ENCODE results near the gene C6orf132. TPM values are rescaled to one million over a fixed set of nuclear protein-coding genes. Genes with fewer than 3 reads are reported as not detected.

C6orf132 gene
- total and polyA plus RNA-seq, 2 donors from 2014 or later, result 5.6 to 42.7 TPM

- Histone ChIP-seq H3K9me3 (ENCODE audit: control insufficient read depth in 2 of 3, insufficient read depth in 1 of 3, low read length in 3 of 3) (no peaks in the 10 kb centered on the region), H3K27ac (ENCODE audit: low read depth in 2 of 2, low read length in 2 of 2) (no peak overlapping the region), H3K27me3 (ENCODE audit: control insufficient read depth, insufficient read depth, low read length) (no peaks in the 10 kb centered on the region), H3K36me3 (ENCODE audit: control insufficient read depth in 2 of 3, insufficient read depth in 3 of 3, low read length in 3 of 3) (no peaks in the 10 kb centered on the region), H3K4me1 (ENCODE audit: control insufficient read depth in 2 of 3, insufficient read depth in 2 of 3, low read depth in 1 of 3, low read length in 3 of 3) (peaks cover 0 to 8% (median 5%) of the 10 kb centered on the region in 3 donors), H3K4me3 (ENCODE audit: low read length in 3 of 3) (no peak overlapping the region), H3K9ac (ENCODE audit: low read length in 3 of 3) (no peak overlapping the region)
- no peak for TF ChIP-seq CTCF (IDR thresholded peaks at IDR 0.05; ENCODE audit: borderline replicate concordance, extremely low read depth, insufficient read depth)
- FAIRE-seq, result no peak
- intact Hi-C loops (cut with DNase I), result no loop called here
- no peak for DNase-seq
Observed at GRCh38 chr6:42112351-42112750, 30.1 kb downstream of the C6orf132 start.

- no peak for DNase-seq
Observed at GRCh38 chr6:42110683-42111082, 31.7 kb downstream of the C6orf132 start.

GRCh38 chr6:42108071-42108470, 34.3 kb downstream of the C6orf132 start:
- Histone ChIP-seq H3K4me3 (ENCODE audit: low read length in 3 of 3) (no peak overlapping the region), H3K9ac (ENCODE audit: low read length in 3 of 3) (no peak overlapping the region), H3K4me1 (ENCODE audit: control insufficient read depth in 2 of 3, insufficient read depth in 2 of 3, low read depth in 1 of 3, low read length in 3 of 3) (peaks cover 0 to 2% (median 0%) of the 10 kb centered on the region in 3 donors), H3K27ac (ENCODE audit: low read depth in 2 of 2, low read length in 2 of 2) (no peak overlapping the region), H3K9me3 (ENCODE audit: control insufficient read depth in 2 of 3, insufficient read depth in 1 of 3, low read length in 3 of 3) (no peaks in the 10 kb centered on the region), H3K36me3 (ENCODE audit: control insufficient read depth in 2 of 3, insufficient read depth in 3 of 3, low read length in 3 of 3) (no peaks in the 10 kb centered on the region), H3K27me3 (ENCODE audit: control insufficient read depth, insufficient read depth, low read length) (no peaks in the 10 kb centered on the region)
- TF ChIP-seq CTCF (IDR thresholded peaks at IDR 0.05; ENCODE audit: borderline replicate concordance, extremely low read depth, insufficient read depth), result no peak
- FAIRE-seq, result no peak
- intact Hi-C loops (cut with DNase I), result no loop called here
- no peak for DNase-seq

More at GRCh38 chr6:42110683-42111082, 31.7 kb downstream of the C6orf132 start:
- no peaks in the 10 kb centered on the region for H3K27me3 ChIP-seq (ENCODE audit: control insufficient read depth, insufficient read depth, low read length)
- no peak overlapping the region for H3K4me3 ChIP-seq (ENCODE audit: low read length in 3 of 3)
- H3K9ac ChIP-seq (ENCODE audit: low read length in 3 of 3), result no peak overlapping the region
- FAIRE-seq, result no peak
- intact Hi-C loops (cut with DNase I), result no loop called here
- H3K4me1 ChIP-seq (ENCODE audit: control insufficient read depth in 2 of 3, insufficient read depth in 2 of 3, low read depth in 1 of 3, low read length in 3 of 3), result peaks cover 0 to 8% (median 5%) of the 10 kb centered on the region in 3 donors
- no peaks in the 10 kb centered on the region for H3K36me3 ChIP-seq (ENCODE audit: control insufficient read depth in 2 of 3, insufficient read depth in 3 of 3, low read length in 3 of 3)
- H3K9me3 ChIP-seq (ENCODE audit: control insufficient read depth in 2 of 3, insufficient read depth in 1 of 3, low read length in 3 of 3), result no peaks in the 10 kb centered on the region
- TF ChIP-seq CTCF (IDR thresholded peaks at IDR 0.05; ENCODE audit: borderline replicate concordance, extremely low read depth, insufficient read depth), result no peak
- H3K27ac ChIP-seq (ENCODE audit: low read depth in 2 of 2, low read length in 2 of 2), result no peak overlapping the region
